Retina (tissue), 1 donor: ENCODE data around the gene NPW.
"Not testable (repeated sequence)": the region's sequence is repeated elsewhere in the genome, so short reads cannot be mapped to it uniquely, and the experiment has no call there.

Source experiments
- DNase-seq: peaks from one replicate; pipeline ENCODE4 v3.0.0-alpha.2; 2016

NPW gene

GRCh38 chr16:2023092-2024031 lies 3.8 kb downstream of the NPW start:
- peak; percentile 97 for DNase-seq

GRCh38 chr16:2024032-2024420 lies 4.4 kb downstream of the NPW start:
- no peak for DNase-seq

DNA sequence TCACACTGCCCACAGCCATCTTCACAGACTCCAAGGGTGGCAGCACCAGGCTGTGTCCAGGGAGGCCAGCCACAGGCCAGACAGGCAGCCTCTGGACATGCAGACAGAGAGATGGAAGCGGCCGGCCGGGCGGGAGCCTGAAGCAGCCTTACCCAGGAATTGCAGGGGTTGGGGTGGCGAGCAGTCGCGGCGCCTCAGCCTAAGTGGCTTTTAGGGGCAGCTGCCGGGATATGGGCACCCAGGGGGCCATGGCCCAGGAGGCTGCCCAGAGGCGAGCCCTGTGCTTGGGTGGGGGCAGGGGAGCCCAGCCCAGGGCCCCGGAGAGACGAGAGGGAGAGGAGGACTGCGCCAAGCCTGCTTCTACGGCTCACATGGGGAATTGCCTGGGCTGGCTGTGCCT lies 5.7 kb downstream of the NPW start:
- DNase-seq, result no peak

DNA sequence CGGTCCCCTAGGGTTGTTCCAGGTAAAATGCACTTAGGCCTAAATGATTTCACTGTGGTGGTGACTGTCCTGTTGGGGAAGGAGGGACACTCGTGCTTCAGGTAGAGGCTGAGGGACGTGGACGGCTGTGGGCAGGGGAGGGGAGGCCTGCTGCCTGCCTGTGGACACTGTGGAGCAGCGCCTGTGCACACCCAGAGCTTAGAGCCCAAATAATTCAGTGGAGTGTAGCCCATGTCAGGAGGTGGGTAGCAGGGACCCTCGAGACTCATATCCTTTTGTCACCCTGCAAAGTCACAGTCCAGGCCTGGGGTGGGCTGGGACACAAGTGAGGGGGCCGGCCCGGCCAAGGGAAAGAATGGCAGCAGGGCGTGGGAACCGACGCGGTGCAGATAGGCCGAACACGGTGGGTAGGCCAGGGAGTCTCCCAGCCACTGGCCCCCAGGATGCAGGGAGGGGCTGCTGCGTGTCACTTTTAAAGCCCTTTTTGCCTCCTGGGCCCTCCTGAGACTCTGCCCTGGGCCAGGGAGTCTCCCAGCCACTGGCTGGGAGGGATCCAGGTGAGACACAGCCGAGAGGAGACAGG lies 6.4 kb downstream of the NPW start:
- no peak for DNase-seq

DNA sequence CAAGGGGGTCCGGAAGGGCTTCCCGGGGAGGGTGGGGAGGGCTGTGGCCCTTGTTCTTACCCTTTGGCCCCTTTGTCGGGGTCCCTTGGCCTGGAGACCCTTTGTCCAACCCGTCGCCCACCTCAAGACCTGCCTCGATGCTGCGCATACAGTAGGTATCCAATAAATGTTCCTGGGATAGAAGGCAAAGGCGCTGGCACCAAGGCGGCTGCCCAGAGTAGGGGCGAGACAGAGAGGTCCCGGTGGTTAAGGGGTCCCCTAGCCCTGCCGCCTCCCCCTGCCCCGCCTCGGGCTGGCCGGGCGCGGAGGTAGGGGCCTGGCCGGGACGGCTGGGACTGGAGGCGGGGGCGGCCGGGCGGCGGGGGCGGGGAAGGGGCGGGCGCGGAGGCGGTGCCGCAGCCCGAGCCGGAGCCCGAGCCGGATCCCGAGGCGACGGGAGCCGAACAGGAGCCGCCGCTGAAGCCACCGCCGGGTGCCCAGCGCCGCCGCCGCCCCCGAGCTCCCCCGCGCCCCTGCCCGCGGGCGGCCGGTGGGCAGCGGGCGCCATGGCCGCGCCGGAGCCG lies 7.0 kb downstream of the NPW start, which contains the start of gene NHERF2:
NHERF2 (plus strand) TSS at position 442 of the 563 bp plus-strand sequence; CDS start at position 546, 104 bp downstream.
- DNase-seq, result no peak

DNA sequence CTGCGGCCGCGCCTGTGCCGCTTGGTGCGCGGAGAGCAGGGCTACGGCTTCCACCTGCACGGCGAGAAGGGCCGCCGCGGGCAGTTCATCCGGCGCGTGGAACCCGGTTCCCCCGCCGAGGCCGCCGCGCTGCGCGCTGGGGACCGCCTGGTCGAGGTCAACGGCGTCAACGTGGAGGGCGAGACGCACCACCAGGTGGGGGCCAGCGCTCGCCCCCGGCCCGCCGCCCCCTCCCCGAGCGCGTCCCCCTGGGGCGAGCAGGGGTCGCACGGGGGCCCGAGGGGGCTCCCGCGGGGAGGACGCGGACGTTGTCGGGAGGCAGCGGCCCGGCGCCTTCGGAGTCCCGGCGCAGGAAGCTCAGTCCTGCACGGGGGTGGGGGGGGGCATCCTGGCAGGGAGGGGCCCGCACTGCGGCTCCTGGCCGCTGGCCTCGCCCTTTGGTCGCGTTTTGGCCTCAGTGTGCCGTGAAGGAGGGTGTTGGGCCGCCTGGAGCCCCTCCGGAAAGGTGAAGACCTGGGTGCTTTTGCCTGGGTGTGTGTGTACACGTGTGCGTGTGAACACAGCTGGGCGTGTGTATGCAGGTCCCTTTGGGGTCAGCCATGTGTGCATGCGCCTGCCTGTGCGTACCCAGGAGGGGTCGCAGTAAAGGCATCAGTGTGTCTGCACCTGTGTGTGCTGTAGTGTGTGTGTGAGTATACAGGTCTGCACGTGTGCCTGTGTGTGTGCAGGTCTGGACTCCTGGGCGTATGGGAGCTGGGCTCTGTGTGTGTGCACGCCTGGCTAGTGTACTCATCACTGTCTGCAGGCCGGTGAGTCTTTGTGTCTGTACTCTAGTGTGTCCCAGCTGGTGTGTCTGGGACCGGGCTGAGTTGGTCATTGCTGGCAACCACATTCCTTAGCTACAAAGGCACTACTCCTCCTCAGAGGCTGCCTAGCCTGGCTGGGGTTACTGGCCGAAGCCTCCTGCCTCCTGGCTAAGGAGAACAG lies 7.7 kb downstream of the NPW start:
- peak; percentile 44 for DNase-seq

- no peak for DNase-seq
These were observed 8.6 kb downstream of the NPW start for GRCh38 chr16:2028146-2028545.

GRCh38 chr16:2028620-2029220 lies 9.1 kb downstream of the NPW start:
- no peak for DNase-seq

- no peak for DNase-seq
These were observed 9.8 kb downstream of the NPW start for GRCh38 chr16:2029350-2029749.

DNA sequence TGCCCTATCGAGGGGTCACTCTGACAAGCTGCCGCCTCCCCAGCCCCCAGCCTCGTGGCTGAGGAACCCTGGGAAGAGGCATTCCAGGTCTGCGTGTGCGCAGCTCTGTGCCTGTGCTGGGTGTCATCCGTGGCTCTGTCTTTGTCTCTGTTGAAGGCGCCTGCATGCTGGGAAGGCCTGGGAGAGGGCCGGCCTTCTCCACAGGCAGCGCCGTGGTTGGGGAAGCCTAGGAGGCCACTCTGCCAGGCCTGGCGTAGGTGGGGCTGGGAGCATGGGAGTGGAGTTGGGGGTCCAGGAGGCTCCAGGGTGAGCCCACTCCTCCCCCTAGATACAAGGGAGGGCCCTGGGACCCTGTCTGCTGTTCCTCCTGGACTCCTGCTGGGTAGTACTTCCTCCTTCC lies 10.5 kb downstream of the NPW start:
- no peak for DNase-seq

GRCh38 chr16:2031081-2031577 lies 11.5 kb downstream of the NPW start:
- DNase-seq, result no peak

- DNase-seq, result no peak
These were observed 12.9 kb downstream of the NPW start for GRCh38 chr16:2032285-2033056.

- peak; percentile 56 for DNase-seq
These were observed 13.7 kb downstream of the NPW start for GRCh38 chr16:2033057-2033908.

GRCh38 chr16:2033909-2034695 lies 14.5 kb downstream of the NPW start:
- not testable (repeated sequence) for DNase-seq

DNA sequence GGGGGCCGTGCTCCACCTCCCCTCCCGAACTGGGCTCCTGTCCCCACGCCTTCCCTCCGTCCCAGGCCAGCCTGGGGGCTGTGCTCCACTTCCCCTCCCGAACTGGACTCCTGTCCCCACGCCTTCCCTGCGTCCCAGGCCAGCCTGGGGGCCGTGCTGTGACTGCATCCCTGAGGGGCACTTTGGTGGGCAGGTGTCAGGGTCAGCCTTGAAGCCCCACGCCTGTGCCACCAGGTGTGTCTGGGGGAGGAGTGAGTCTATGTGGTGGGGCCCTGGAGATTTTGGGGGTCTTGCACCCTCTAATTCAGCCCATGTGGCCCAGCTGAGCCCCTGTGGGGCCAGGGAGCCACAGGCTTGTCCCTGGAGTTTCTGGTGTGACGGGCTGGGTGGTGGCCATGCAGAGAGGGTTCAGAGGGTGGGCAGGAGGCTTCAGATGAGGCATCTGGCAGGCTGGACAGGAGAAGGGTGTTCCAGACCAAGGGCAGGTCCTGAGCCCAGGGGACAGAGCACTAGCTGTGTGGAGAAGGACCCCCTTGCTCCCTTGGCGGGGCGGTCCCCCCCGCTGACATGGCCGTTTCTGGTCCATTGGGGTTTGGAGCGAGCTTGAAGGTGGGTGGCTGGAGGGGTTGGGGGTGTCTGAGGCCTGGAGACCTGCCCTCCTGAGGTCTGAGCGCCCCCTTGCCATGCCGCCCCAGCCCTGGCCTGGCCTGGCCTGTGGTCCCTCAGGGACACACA lies 15.3 kb downstream of the NPW start:
- DNase-seq, result no peak

GRCh38 chr16:2035431-2036199 lies 16.0 kb downstream of the NPW start:
- DNase-seq, result no peak

- no peak for DNase-seq
These were observed 16.8 kb downstream of the NPW start for GRCh38 chr16:2036200-2036966.
